ENCODE measurements around the gene SPRED1. TPM values are rescaled to one million over a fixed set of nuclear protein-coding genes. Genes with fewer than 3 reads are reported as not detected.

SPRED1 gene
- total and polyA plus RNA-seq, 2 experiments from 2014 or later = 11.4 to 44.0 TPM

GRCh38 chr15:38362355-38362754, 109.7 kb downstream of the SPRED1 start:
- H3K4me3 Mint-ChIP-seq = no peak overlapping the region
- no peak for ATAC-seq
- H3K4me3 ChIP-seq = no peak overlapping the region

GRCh38 chr15:38367476-38367875, 114.8 kb downstream of the SPRED1 start:
- Histone ChIP-seq H3K27ac (ENCODE audit: low read depth) (no peak overlapping the region), H3K9me2 (ENCODE audit: insufficient read depth) (0 out of 2 replicates have a peak, but pooled peaks cover 2% of the 10 kb centered on the region), H3K27me3 (ENCODE audit: insufficient read depth) (no peaks in the 10 kb centered on the region), H4K20me1 (replicated peaks; ENCODE audit: insufficient read depth) (no peaks in the 10 kb centered on the region), H3K79me2 (replicated peaks; ENCODE audit: insufficient read depth) (no peaks in the 10 kb centered on the region), H3K4me3 (no peak overlapping the region), H3K4me2 (no peak overlapping the region), H3K36me3 (ENCODE audit: insufficient read depth) (no peaks in the 10 kb centered on the region), H3F3A (replicated peaks; ENCODE audit: low read depth) (no peaks in the 10 kb centered on the region), H2AFZ (no peak overlapping the region), H3K4me1 (ENCODE audit: insufficient read depth) (no peaks in the 10 kb centered on the region)
- ATAC-seq = no peak
- H3K36me3 Mint-ChIP-seq (ENCODE audit: low read depth) = no peaks in the 10 kb centered on the region
- peaks cover 8% of the 10 kb centered on the region; the same call in 2 of the 3 replicates for H3K4me1 Mint-ChIP-seq
- no peak overlapping the region for H3K4me3 Mint-ChIP-seq
- DNase-seq (ENCODE audit: low spot score) = no peak
- H3K9me3 Mint-ChIP-seq = no peaks in the 10 kb centered on the region
- no peak overlapping the region for H3K27ac Mint-ChIP-seq
- peaks cover 2% of the 10 kb centered on the region for H3K27me3 Mint-ChIP-seq (ENCODE audit: insufficient read depth, low read depth, poor library complexity)
- TF ChIP-seq CREB1 (CRISPR knock-in tag; IDR thresholded peaks at IDR 0.05; ENCODE audit: low read depth) (no peak), EZH2phosphoT487 (IDR thresholded peaks at IDR 0.05; ENCODE audit: unreplicated experiment) (no peak), CTCF (conservative IDR thresholded peaks at IDR 0.05; ENCODE audit: low read depth in 2 of 2) (no peak), JUNB (IDR thresholded peaks at IDR 0.05; ENCODE audit: unreplicated experiment) (no peak), ZNF114 (CRISPR knock-in tag; IDR thresholded peaks at IDR 0.05) (no peak), ZNF331 (CRISPR knock-in tag; IDR thresholded peaks at IDR 0.05; ENCODE audit: low read depth) (no peak), POLR2AphosphoS5 (IDR thresholded peaks at IDR 0.05; ENCODE audit: low read depth) (no peak), ZNF462 (CRISPR knock-in tag; IDR thresholded peaks at IDR 0.05) (no peak), NANOG (IDR thresholded peaks at IDR 0.05; ENCODE audit: borderline replicate concordance) (no peak)
- TF ChIP-seq, protein P1, sequence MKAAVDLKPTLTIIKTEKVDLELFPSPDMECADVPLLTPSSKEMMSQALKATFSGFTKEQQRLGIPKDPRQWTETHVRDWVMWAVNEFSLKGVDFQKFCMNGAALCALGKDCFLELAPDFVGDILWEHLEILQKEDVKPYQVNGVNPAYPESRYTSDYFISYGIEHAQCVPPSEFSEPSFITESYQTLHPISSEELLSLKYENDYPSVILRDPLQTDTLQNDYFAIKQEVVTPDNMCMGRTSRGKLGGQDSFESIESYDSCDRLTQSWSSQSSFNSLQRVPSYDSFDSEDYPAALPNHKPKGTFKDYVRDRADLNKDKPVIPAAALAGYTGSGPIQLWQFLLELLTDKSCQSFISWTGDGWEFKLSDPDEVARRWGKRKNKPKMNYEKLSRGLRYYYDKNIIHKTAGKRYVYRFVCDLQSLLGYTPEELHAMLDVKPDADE (IDR thresholded peaks at IDR 0.05) = no peak

More at GRCh38 chr15:38362355-38362754, 109.7 kb downstream of the SPRED1 start:
- no peak for DNase-seq (ENCODE audit: low spot score)
- no peaks in the 10 kb centered on the region for H3K79me2 ChIP-seq (replicated peaks; ENCODE audit: insufficient read depth)
- Mint-ChIP-seq H3K36me3 (ENCODE audit: low read depth) (no peaks in the 10 kb centered on the region), H3K9me3 (no peaks in the 10 kb centered on the region), H3K27me3 (ENCODE audit: insufficient read depth, low read depth, poor library complexity) (no peaks in the 10 kb centered on the region), H3K27ac (no peak overlapping the region), H3K4me1 (peaks cover 2% of the 10 kb centered on the region; the same call in 1 of the 3 replicates)
- H2AFZ ChIP-seq = no peak overlapping the region
- H3K27ac ChIP-seq (ENCODE audit: low read depth) = no peak overlapping the region
- H3K36me3 ChIP-seq (ENCODE audit: insufficient read depth) = no peaks in the 10 kb centered on the region
- H3K4me1 ChIP-seq (ENCODE audit: insufficient read depth) = no peaks in the 10 kb centered on the region
- H3K27me3 ChIP-seq (ENCODE audit: insufficient read depth) = no peaks in the 10 kb centered on the region
- H3K4me2 ChIP-seq = no peak overlapping the region
- TF ChIP-seq JUNB (IDR thresholded peaks at IDR 0.05; ENCODE audit: unreplicated experiment) = no peak
- TF ChIP-seq STAT1 (IDR thresholded peaks at IDR 0.05; ENCODE audit: unreplicated experiment) = no peak
- TF ChIP-seq, protein P1 (IDR thresholded peaks at IDR 0.05) = no peak
- no peak for TF ChIP-seq EZH2phosphoT487 (IDR thresholded peaks at IDR 0.05; ENCODE audit: unreplicated experiment)
- no peak for TF ChIP-seq CREB1 (CRISPR knock-in tag; IDR thresholded peaks at IDR 0.05; ENCODE audit: low read depth)
- H3F3A ChIP-seq (replicated peaks; ENCODE audit: low read depth) = no peaks in the 10 kb centered on the region
- H4K20me1 ChIP-seq (replicated peaks; ENCODE audit: insufficient read depth) = no peaks in the 10 kb centered on the region
- H3K9me2 ChIP-seq (ENCODE audit: insufficient read depth) = no peaks in the 10 kb centered on the region

Data from GM23338 (cell line).